Measurements from ENCODE around the gene BORCS8. TPM values are rescaled to one million over a fixed set of nuclear protein-coding genes. Genes with fewer than 3 reads are reported as not detected.
"Not testable (repeated sequence)": the region's sequence is repeated elsewhere in the genome, so short reads cannot be mapped to it uniquely, and the experiment has no call there.

Gene BORCS8
- total RNA-seq, 1 donor from 2014 or later, result 4.2 TPM

- Histone ChIP-seq H3K4me3 (ENCODE audit: low read length in 3 of 3) (no peak overlapping the region), H3K36me3 (ENCODE audit: control insufficient read depth in 3 of 3, insufficient read depth in 3 of 3, low read length in 3 of 3) (no peaks in the 10 kb centered on the region), H3K9me3 (ENCODE audit: control insufficient read depth in 3 of 3, low read length in 3 of 3) (no peaks in the 10 kb centered on the region), H3K27ac (ENCODE audit: low read depth, low read length) (no peak overlapping the region), H3K4me1 (ENCODE audit: control insufficient read depth in 3 of 3, insufficient read depth in 3 of 3, low read length in 3 of 3) (peaks cover 0 to 5% (median 0%) of the 10 kb centered on the region in 3 donors), H3K9ac (ENCODE audit: low read depth in 1 of 3, low read length in 3 of 3) (no peak overlapping the region), H3K27me3 (ENCODE audit: control insufficient read depth in 3 of 3, insufficient read depth in 3 of 3, low read length in 3 of 3) (peaks cover 54 to 55% (median 55%) of the 10 kb centered on the region in 3 donors)
Observed at GRCh38 chr19:19227217-19227616, 35.3 kb upstream of the BORCS8 start.

- Histone ChIP-seq H3K36me3 (ENCODE audit: control insufficient read depth in 3 of 3, insufficient read depth in 3 of 3, low read length in 3 of 3) (no peaks in the 10 kb centered on the region), H3K4me1 (ENCODE audit: control insufficient read depth in 3 of 3, insufficient read depth in 3 of 3, low read length in 3 of 3) (peaks cover 0 to 5% (median 0%) of the 10 kb centered on the region in 3 donors), H3K9ac (ENCODE audit: low read depth in 1 of 3, low read length in 3 of 3) (no peak overlapping the region), H3K27me3 (ENCODE audit: control insufficient read depth in 3 of 3, insufficient read depth in 3 of 3, low read length in 3 of 3) (peaks cover 54 to 57% (median 55%) of the 10 kb centered on the region in 3 donors), H3K9me3 (ENCODE audit: control insufficient read depth in 3 of 3, low read length in 3 of 3) (no peaks in the 10 kb centered on the region), H3K27ac (ENCODE audit: low read depth, low read length) (no peak overlapping the region), H3K4me3 (ENCODE audit: low read length in 3 of 3) (no peak overlapping the region)
Observed at GRCh38 chr19:19226663-19227062, 34.7 kb upstream of the BORCS8 start.

- H3K9ac ChIP-seq (ENCODE audit: low read depth in 1 of 3, low read length in 3 of 3), result no peak overlapping the region
- H3K36me3 ChIP-seq (ENCODE audit: control insufficient read depth in 3 of 3, insufficient read depth in 3 of 3, low read length in 3 of 3), result no peaks in the 10 kb centered on the region
- H3K27ac ChIP-seq (ENCODE audit: low read depth, low read length), result no peak overlapping the region
- no peaks in the 10 kb centered on the region for H3K9me3 ChIP-seq (ENCODE audit: control insufficient read depth in 3 of 3, low read length in 3 of 3)
- H3K4me3 ChIP-seq (ENCODE audit: low read length in 3 of 3), result no peak overlapping the region
- H3K4me1 ChIP-seq (ENCODE audit: control insufficient read depth in 3 of 3, insufficient read depth in 3 of 3, low read length in 3 of 3), result peaks cover 0 to 5% (median 0%) of the 10 kb centered on the region in 3 donors
- peaks cover 54 to 58% (median 55%) of the 10 kb centered on the region in 3 donors for H3K27me3 ChIP-seq (ENCODE audit: control insufficient read depth in 3 of 3, insufficient read depth in 3 of 3, low read length in 3 of 3)
Observed at GRCh38 chr19:19226204-19226603, 34.3 kb upstream of the BORCS8 start.

- Histone ChIP-seq H3K9ac (ENCODE audit: low read depth in 1 of 3, low read length in 3 of 3) (no peak overlapping the region), H3K36me3 (ENCODE audit: control insufficient read depth in 3 of 3, insufficient read depth in 3 of 3, low read length in 3 of 3) (no peaks in the 10 kb centered on the region), H3K9me3 (ENCODE audit: control insufficient read depth in 3 of 3, low read length in 3 of 3) (no peaks in the 10 kb centered on the region), H3K27ac (ENCODE audit: low read depth, low read length) (no peak overlapping the region), H3K4me1 (ENCODE audit: control insufficient read depth in 3 of 3, insufficient read depth in 3 of 3, low read length in 3 of 3) (peaks cover 0 to 5% (median 0%) of the 10 kb centered on the region in 3 donors), H3K4me3 (ENCODE audit: low read length in 3 of 3) (peak overlapping the region in 2 of 3 donors; percentile 27 to 56), H3K27me3 (ENCODE audit: control insufficient read depth in 3 of 3, insufficient read depth in 3 of 3, low read length in 3 of 3) (peaks cover 54 to 58% (median 55%) of the 10 kb centered on the region in 3 donors)
Observed at GRCh38 chr19:19224852-19225494, 33.0 kb upstream of the BORCS8 start.

- Histone ChIP-seq H3K4me3 (ENCODE audit: low read length in 3 of 3) (no peak overlapping the region), H3K9ac (ENCODE audit: low read depth in 1 of 3, low read length in 3 of 3) (no peak overlapping the region), H3K27ac (ENCODE audit: low read depth, low read length) (no peak overlapping the region), H3K4me1 (ENCODE audit: control insufficient read depth in 3 of 3, insufficient read depth in 3 of 3, low read length in 3 of 3) (peaks cover 0 to 5% (median 0%) of the 10 kb centered on the region in 3 donors), H3K36me3 (ENCODE audit: control insufficient read depth in 3 of 3, insufficient read depth in 3 of 3, low read length in 3 of 3) (no peaks in the 10 kb centered on the region), H3K27me3 (ENCODE audit: control insufficient read depth in 3 of 3, insufficient read depth in 3 of 3, low read length in 3 of 3) (peaks cover 50 to 56% (median 51%) of the 10 kb centered on the region in 3 donors), H3K9me3 (ENCODE audit: control insufficient read depth in 3 of 3, low read length in 3 of 3) (no peaks in the 10 kb centered on the region)
Observed at GRCh38 chr19:19224150-19224851, 32.3 kb upstream of the BORCS8 start.

GRCh38 chr19:19223636-19224035 lies 31.7 kb upstream of the BORCS8 start:
- Histone ChIP-seq H3K4me3 (ENCODE audit: low read length in 3 of 3) (no peak overlapping the region), H3K4me1 (ENCODE audit: control insufficient read depth in 3 of 3, insufficient read depth in 3 of 3, low read length in 3 of 3) (peaks cover 0 to 5% (median 0%) of the 10 kb centered on the region in 3 donors), H3K27ac (ENCODE audit: low read depth, low read length) (no peak overlapping the region), H3K36me3 (ENCODE audit: control insufficient read depth in 3 of 3, insufficient read depth in 3 of 3, low read length in 3 of 3) (no peaks in the 10 kb centered on the region), H3K9me3 (ENCODE audit: control insufficient read depth in 3 of 3, low read length in 3 of 3) (no peaks in the 10 kb centered on the region), H3K27me3 (ENCODE audit: control insufficient read depth in 3 of 3, insufficient read depth in 3 of 3, low read length in 3 of 3) (peaks cover 46 to 51% (median 48%) of the 10 kb centered on the region in 3 donors), H3K9ac (ENCODE audit: low read depth in 1 of 3, low read length in 3 of 3) (no peak overlapping the region)

- no peak overlapping the region for H3K9ac ChIP-seq (ENCODE audit: low read depth in 1 of 3, low read length in 3 of 3)
Observed at GRCh38 chr19:19223060-19223459, 31.1 kb upstream of the BORCS8 start.

GRCh38 chr19:19221000-19221399 lies 29.0 kb upstream of the BORCS8 start:
- not testable (repeated sequence) for H3K9me3 ChIP-seq (ENCODE audit: control insufficient read depth in 3 of 3, low read length in 3 of 3); H3K27ac ChIP-seq (ENCODE audit: low read depth, low read length); H3K36me3 ChIP-seq (ENCODE audit: control insufficient read depth in 3 of 3, insufficient read depth in 3 of 3, low read length in 3 of 3); H3K9ac ChIP-seq (ENCODE audit: low read depth in 1 of 3, low read length in 3 of 3); H3K4me3 ChIP-seq (ENCODE audit: low read length in 3 of 3); H3K4me1 ChIP-seq (ENCODE audit: control insufficient read depth in 3 of 3, insufficient read depth in 3 of 3, low read length in 3 of 3)
- H3K27me3 ChIP-seq (ENCODE audit: control insufficient read depth in 3 of 3, insufficient read depth in 3 of 3, low read length in 3 of 3), result peaks cover 20 to 30% (median 30%) of the 10 kb centered on the region in 3 donors

More at GRCh38 chr19:19223060-19223459, 31.1 kb upstream of the BORCS8 start:
- Histone ChIP-seq H3K4me1 (ENCODE audit: control insufficient read depth in 3 of 3, insufficient read depth in 3 of 3, low read length in 3 of 3) (peaks cover 0 to 5% (median 0%) of the 10 kb centered on the region in 3 donors), H3K27ac (ENCODE audit: low read depth, low read length) (no peak overlapping the region), H3K27me3 (ENCODE audit: control insufficient read depth in 3 of 3, insufficient read depth in 3 of 3, low read length in 3 of 3) (peaks cover 40 to 46% (median 43%) of the 10 kb centered on the region in 3 donors), H3K4me3 (ENCODE audit: low read length in 3 of 3) (no peak overlapping the region), H3K36me3 (ENCODE audit: control insufficient read depth in 3 of 3, insufficient read depth in 3 of 3, low read length in 3 of 3) (no peaks in the 10 kb centered on the region), H3K9me3 (ENCODE audit: control insufficient read depth in 3 of 3, low read length in 3 of 3) (no peaks in the 10 kb centered on the region)

GRCh38 chr19:19218911-19219310 lies 27.0 kb upstream of the BORCS8 start:
- H3K9ac ChIP-seq (ENCODE audit: low read depth in 1 of 3, low read length in 3 of 3), result no peak overlapping the region
- H3K27ac ChIP-seq (ENCODE audit: low read depth, low read length), result no peak overlapping the region
- H3K4me3 ChIP-seq (ENCODE audit: low read length in 3 of 3), result no peak overlapping the region
- H3K36me3 ChIP-seq (ENCODE audit: control insufficient read depth in 3 of 3, insufficient read depth in 3 of 3, low read length in 3 of 3), result no peaks in the 10 kb centered on the region
- no peaks in the 10 kb centered on the region for H3K4me1 ChIP-seq (ENCODE audit: control insufficient read depth in 3 of 3, insufficient read depth in 3 of 3, low read length in 3 of 3)
- H3K9me3 ChIP-seq (ENCODE audit: control insufficient read depth in 3 of 3, low read length in 3 of 3), result no peaks in the 10 kb centered on the region
- peaks cover 14 to 31% (median 19%) of the 10 kb centered on the region in 3 donors for H3K27me3 ChIP-seq (ENCODE audit: control insufficient read depth in 3 of 3, insufficient read depth in 3 of 3, low read length in 3 of 3)

- Histone ChIP-seq H3K27ac (ENCODE audit: low read depth, low read length) (no peak overlapping the region), H3K4me3 (ENCODE audit: low read length in 3 of 3) (no peak overlapping the region), H3K9ac (ENCODE audit: low read depth in 1 of 3, low read length in 3 of 3) (no peak overlapping the region), H3K27me3 (ENCODE audit: control insufficient read depth in 3 of 3, insufficient read depth in 3 of 3, low read length in 3 of 3) (peaks cover 30 to 42% (median 34%) of the 10 kb centered on the region in 3 donors), H3K4me1 (ENCODE audit: control insufficient read depth in 3 of 3, insufficient read depth in 3 of 3, low read length in 3 of 3) (no peaks in the 10 kb centered on the region), H3K9me3 (ENCODE audit: control insufficient read depth in 3 of 3, low read length in 3 of 3) (no peaks in the 10 kb centered on the region), H3K36me3 (ENCODE audit: control insufficient read depth in 3 of 3, insufficient read depth in 3 of 3, low read length in 3 of 3) (no peaks in the 10 kb centered on the region)
Observed at GRCh38 chr19:19217099-19217498, 25.1 kb upstream of the BORCS8 start.

Measured in skeletal muscle tissue (tissue), 4 donors.